ENCODE data around the gene ACTG1. TPM values are rescaled to one million over a fixed set of nuclear protein-coding genes. Genes with fewer than 3 reads are reported as not detected.

The ACTG1 gene
- polyA plus RNA-seq, 1 of the 3 experiments (the other 2 are of a cell fraction) = 7,871 TPM

- TF ChIP-seq SIN3A (IDR thresholded peaks at IDR 0.05; ENCODE audit: borderline replicate concordance, low read depth, low read length) (no peak), RAD21 (IDR thresholded peaks at IDR 0.05; ENCODE audit: low read length) (no peak), FOSL2 (IDR thresholded peaks at IDR 0.05; ENCODE audit: borderline replicate concordance, low read depth) (no peak)
- TF ChIP-seq, protein P1, sequence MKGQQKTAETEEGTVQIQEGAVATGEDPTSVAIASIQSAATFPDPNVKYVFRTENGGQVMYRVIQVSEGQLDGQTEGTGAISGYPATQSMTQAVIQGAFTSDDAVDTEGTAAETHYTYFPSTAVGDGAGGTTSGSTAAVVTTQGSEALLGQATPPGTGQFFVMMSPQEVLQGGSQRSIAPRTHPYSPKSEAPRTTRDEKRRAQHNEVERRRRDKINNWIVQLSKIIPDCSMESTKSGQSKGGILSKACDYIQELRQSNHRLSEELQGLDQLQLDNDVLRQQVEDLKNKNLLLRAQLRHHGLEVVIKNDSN (IDR thresholded peaks at IDR 0.05; ENCODE audit: borderline replicate concordance, low read depth) = no peak
Observed at GRCh38 chr17:81470270-81470943, 42.2 kb downstream of the ACTG1 start (continued).

GRCh38 chr17:81469266-81469665, 43.3 kb downstream of the ACTG1 start:
- no peaks in the 10 kb centered on the region for H3K36me3 ChIP-seq (replicated peaks in 1 of 2; ENCODE audit: control insufficient read depth in 1 of 2, insufficient read depth in 2 of 2, low read length in 1 of 2)
- H3K9ac ChIP-seq = no peak overlapping the region
- no peak for DNase-seq
- no peaks in the 10 kb centered on the region for H4K20me1 ChIP-seq (ENCODE audit: insufficient read depth)
- H3K27ac ChIP-seq (ENCODE audit: low read depth in 2 of 2, low read length in 1 of 2) = no peak overlapping the region
- no peaks in the 10 kb centered on the region for H3K79me2 ChIP-seq (ENCODE audit: insufficient read depth)
- TF ChIP-seq CHD2 (IDR thresholded peaks at IDR 0.05; ENCODE audit: low read length, partially characterized antibody) = no peak
- TF ChIP-seq TAF1 (IDR thresholded peaks at IDR 0.05; ENCODE audit: borderline replicate concordance, low read depth, low read length) = no peak
- no peak for TF ChIP-seq NFIC (IDR thresholded peaks at IDR 0.05; ENCODE audit: borderline replicate concordance)
- TF ChIP-seq USF2 (IDR thresholded peaks at IDR 0.05; ENCODE audit: borderline replicate concordance, low read depth, low read length) = no peak
- TF ChIP-seq MXI1 (IDR thresholded peaks at IDR 0.05; ENCODE audit: low read depth, low read length) = no peak
- TF ChIP-seq TCF12 (IDR thresholded peaks at IDR 0.05) = no peak
- no peak for TF ChIP-seq EZH2phosphoT487 (IDR thresholded peaks at IDR 0.05; ENCODE audit: borderline replicate concordance, low read depth)
- no peak for TF ChIP-seq FOXJ3 (CRISPR knock-in tag; IDR thresholded peaks at IDR 0.05)
- no peak for TF ChIP-seq RFX5 (IDR thresholded peaks at IDR 0.05; ENCODE audit: low read length)
- no peak for TF ChIP-seq IRF3 (IDR thresholded peaks at IDR 0.05; ENCODE audit: low read depth, low read length)
- TF ChIP-seq NRF1 (IDR thresholded peaks at IDR 0.05; ENCODE audit: low read depth, low read length) = no peak
- no peak for TF ChIP-seq RXRA (IDR thresholded peaks at IDR 0.05; ENCODE audit: borderline replicate concordance, low read depth)
- no peak for TF ChIP-seq SIN3A (IDR thresholded peaks at IDR 0.05; ENCODE audit: borderline replicate concordance, low read depth, low read length)
- no peak for TF ChIP-seq JUND (IDR thresholded peaks at IDR 0.05)
- no peak for TF ChIP-seq PBX3 (IDR thresholded peaks at IDR 0.05)
- TF ChIP-seq YY1 (IDR thresholded peaks at IDR 0.05; ENCODE audit: low read depth) = no peak
- no peak for TF ChIP-seq MEF2A (IDR thresholded peaks at IDR 0.05; ENCODE audit: borderline replicate concordance, low read depth)
- no peak for TF ChIP-seq SMC3 (IDR thresholded peaks at IDR 0.05; ENCODE audit: low read depth, low read length)
- no peak overlapping the region for H3K4me3 ChIP-seq (ENCODE audit: low read depth in 2 of 2, low read length in 1 of 2)
- WGBS (ENCODE audit: low lambda C conversion rate) = 82% methylated on average over 9 of the region's 13 CpGs
- no peaks in the 10 kb centered on the region for H3K9me2 ChIP-seq
- peaks cover 0 to 17% of the 10 kb centered on the region in 2 experiments; a peak in 1 of 4 replicates for H3K4me1 ChIP-seq (ENCODE audit: control insufficient read depth in 1 of 2, insufficient read depth in 2 of 2, low read depth in 1 of 2, low read length in 1 of 2)
- no peaks in the 10 kb centered on the region for H3K27me3 ChIP-seq (ENCODE audit: insufficient read depth)
- H3K4me2 ChIP-seq = no peak overlapping the region
- no peaks in the 10 kb centered on the region for H3K9me3 ChIP-seq
- CTCF ChIA-PET = interaction anchor here (1.4 to 3.5 kb wide), 4 partner anchors 15 to 160 kb away, joined by 3 to 12 read pairs (median 6); no protein-coding TSS in a partner anchor
- POLR2A ChIA-PET = no interaction called here
- H2AFZ ChIP-seq (ENCODE audit: low read depth) = no peak overlapping the region
- no peaks in the 10 kb centered on the region for H3F3A ChIP-seq (replicated peaks; ENCODE audit: insufficient read depth)

Measured in SK-N-SH (cell line).